T1000 (cell line): ENCODE measurements around the gene RHEX.
"Not testable (repeated sequence)": the region's sequence is repeated elsewhere in the genome, so short reads cannot be mapped to it uniquely, and the experiment has no call there.

Experiments used
- DNase-seq: peaks from one replicate; lab custom pipeline; 2025; ENCODE audit warnings: mixed read lengths; lab: John Stamatoyannopoulos, UW

RHEX gene, protein sequence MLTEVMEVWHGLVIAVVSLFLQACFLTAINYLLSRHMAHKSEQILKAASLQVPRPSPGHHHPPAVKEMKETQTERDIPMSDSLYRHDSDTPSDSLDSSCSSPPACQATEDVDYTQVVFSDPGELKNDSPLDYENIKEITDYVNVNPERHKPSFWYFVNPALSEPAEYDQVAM

GRCh38 chr1:206052919-206053610, at the start of gene RHEX:
Gene RHEX (plus strand): TSS chr1:206053173. CDS start chr1:206097829, 44,656 bp downstream.
- DNase-seq: not testable (repeated sequence)

DNA sequence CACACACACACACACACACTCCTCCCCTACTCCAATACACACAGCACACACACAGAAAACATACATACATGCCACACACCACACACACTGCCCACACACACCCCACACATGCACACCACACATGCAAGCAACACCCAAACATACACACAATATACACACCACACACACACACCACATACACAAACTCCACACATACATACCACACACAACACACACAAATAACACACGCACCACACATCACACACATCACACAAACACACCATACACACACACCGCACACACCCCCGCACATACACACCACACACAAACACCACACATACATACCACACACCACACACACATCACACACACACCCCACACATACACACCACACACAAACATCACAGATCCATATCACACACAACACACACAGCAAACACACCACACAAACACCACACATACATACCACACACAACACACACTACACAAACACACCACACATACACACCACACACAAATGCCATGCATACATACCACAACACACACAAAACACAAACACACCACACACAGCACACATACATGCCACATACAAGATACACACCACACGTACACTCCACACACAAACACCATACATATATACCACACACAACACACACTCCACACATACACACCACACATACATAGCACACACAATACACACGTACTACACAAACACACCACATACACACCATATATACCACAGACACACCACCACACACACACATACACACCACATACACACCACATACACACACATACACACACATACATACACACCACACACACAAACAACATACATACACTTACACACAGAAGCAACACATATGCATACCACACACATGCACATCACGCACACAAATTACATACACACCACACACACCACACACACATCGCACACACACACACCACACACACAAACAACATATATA, 48.8 kb upstream of the RHEX start:
- DNase-seq: no peak

DNA sequence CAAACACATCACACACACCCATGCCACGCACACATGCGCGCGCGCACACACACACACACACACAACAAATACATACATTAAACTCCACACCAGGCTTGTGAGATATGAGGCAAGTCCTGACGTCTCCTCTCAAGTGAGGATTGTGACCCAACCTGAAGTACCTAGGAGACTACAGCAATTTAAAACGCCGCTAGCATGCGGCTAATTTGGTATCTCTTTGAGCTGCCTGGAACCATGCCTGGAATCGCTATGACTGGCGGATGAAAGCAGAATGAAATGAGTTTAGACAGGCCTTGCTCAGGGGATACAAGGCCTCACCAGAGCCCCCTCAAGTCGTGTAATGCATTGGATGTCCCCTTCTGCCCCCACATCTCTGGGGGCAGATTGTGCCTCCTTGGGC, 48.1 kb upstream of the RHEX start:
- no peak for DNase-seq

GRCh38 chr1:206005234-206005633, 47.7 kb upstream of the RHEX start:
- DNase-seq: no peak

DNA sequence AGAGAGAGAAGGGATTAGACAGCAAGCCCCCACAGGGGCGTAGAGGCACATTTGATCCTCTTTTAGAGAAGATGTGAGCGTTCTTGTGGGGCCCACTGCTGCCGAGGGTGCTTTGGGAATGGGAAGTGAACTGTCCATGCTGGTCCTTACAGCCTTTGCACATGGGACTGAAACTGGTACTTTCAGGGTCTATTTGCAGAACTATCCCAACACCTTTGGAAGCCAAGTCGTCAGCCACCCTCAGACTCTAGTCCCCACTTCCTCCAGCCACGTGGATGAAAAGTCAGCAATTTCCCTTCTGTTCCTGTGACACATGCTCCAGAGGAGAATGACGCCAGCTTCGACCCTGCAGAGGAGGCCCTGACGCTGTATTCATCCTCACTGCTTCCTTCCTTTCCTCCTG, 47.2 kb upstream of the RHEX start:
- no peak for DNase-seq

- no peak for DNase-seq
Observed at GRCh38 chr1:206006946-206007345, 46.0 kb upstream of the RHEX start.

DNA sequence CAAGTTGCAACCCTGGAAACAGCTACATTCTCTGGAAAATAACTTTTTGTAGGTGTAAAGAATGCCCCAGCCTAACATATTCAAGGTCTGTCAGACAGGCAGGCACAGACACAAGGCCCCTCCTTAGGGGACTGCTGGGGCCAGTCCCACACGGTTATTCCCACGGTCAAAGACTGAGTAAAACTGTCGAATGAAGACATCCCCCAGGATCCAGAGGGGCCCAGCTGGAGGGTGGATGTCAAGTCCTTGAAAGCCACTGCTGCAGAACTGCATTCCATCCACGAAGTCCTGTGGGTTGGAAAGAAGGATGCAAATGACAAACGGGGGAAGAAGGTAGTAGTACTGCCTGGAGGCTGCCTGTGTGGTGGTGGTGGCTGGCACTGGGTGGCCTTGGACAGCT, 42.9 kb upstream of the RHEX start:
- DNase-seq: no peak

DNA sequence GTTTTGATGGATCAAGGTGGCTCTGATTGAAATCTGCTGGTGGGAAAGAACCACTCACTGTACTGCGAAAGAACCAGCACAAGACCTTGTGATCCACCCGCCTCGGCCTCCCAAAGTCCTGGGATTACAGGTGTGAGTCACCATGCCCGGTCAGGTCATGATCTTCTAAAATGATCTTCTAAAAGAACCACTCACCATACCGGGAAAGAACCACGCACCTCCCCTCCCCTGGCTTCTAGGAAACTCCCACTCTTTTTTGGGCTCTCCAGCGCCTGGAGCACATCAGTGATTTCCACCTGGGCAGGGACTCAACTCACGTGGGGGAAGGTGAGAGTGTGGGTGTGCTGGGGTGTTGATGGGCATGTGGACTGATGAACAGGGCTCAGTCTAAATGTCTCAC, 41.9 kb upstream of the RHEX start:
- DNase-seq: no peak

DNA sequence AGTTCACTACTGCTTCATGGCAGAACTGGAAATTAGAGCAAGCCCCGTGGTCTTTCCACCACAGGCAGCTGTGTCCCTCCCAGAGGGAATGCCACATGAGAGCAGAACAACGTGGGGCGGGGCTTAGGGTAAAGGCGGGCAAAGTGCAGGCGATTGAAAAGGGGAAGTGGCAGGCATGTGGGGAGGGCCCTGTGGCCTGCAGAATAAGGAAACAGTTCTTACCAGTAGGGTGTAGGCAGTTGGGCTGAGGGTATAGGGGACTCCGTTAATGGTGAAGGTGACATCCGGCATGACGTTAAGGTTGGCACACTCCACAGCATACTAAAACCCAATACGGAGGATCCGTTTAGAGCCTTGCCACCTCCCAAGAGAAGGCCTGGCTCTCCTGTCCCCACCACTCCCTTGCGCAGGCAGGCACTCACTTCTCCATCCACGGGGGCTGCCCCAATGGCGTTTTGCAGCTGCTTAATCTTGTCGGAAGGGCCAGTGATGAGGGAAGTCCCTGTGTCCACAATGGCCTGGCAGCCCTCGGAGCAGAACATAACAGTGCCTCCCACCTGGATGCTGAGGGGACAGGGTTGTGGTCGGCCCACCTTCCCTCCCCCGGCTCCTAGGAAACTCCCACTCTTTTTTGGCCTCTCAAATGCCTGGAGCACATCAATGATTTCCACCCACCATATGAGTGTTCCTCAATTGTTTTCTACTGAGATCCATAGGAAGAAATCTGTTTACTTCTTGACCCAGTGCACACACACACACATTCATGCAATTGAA, 40.7 kb upstream of the RHEX start:
- no peak for DNase-seq

- DNase-seq: no peak
Observed at GRCh38 chr1:206013026-206013795, 39.8 kb upstream of the RHEX start.

DNA sequence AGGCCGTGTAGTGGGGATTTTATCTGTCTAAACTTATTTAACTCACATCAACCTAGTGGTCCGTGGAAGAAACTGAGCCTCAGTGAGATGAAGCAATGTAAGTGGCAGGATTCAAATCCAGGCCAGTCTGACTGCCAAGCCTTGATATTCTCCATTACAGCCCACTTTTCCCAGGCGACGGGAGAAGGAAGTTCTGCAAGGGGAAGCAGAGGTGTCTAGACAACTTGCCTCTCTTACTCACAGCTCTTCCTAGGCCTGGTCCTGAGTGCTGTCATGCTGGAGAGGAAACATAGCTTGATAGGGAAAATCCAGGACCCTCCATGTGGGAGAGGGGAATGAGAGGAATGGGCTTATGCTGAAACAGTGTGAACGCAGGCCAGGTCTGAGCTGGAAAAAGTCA, 38.4 kb upstream of the RHEX start:
- DNase-seq: no peak

DNA sequence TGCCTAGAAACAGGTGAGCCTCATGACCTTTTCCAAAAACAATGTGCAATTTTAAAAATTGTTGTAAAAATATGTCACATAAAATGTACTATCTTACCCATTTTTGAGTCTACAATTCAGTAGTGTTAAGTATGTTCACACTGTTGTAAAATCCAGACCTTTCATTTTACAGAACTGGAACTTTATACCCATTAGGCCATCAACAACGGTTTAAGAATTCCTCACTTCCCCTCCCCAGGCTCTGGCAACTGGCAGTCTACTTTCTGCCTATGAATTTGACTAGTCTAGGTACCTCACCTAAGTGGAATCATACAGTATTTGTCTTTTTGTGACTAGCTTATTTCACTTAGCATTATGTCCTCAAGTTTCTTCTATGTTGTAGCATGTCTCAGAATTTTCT, 37.9 kb upstream of the RHEX start:
- DNase-seq: no peak

DNA sequence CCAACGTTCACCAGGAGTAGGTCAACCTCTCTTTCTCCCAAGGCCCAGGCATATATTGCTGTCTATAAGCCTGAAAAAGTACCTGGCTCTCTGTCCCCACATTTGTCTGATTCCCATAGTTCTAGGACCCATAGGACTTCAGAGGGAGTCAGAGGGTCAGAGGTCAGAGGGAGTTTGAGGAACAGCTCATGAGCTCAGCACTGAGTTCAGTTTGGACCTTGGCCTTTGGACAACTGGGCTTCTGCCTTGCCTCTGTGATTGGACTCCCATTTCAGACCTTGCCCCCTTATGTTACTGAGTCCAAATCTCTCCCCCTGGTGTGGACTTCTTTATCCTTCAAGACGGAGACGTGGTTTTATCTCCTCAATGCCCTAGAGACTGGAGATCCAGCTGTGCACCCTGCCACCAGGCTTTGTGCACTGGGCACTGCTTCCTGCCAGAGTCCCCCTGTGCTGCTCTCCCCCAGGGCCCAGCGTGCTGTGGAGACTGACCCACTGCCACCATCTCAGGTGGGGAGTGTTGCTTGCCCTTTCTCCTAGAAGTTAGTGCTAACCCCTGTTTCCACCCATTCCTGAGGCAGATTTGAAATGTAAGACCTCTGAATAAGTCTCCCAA, 32.5 kb upstream of the RHEX start:
- DNase-seq: no peak

DNA sequence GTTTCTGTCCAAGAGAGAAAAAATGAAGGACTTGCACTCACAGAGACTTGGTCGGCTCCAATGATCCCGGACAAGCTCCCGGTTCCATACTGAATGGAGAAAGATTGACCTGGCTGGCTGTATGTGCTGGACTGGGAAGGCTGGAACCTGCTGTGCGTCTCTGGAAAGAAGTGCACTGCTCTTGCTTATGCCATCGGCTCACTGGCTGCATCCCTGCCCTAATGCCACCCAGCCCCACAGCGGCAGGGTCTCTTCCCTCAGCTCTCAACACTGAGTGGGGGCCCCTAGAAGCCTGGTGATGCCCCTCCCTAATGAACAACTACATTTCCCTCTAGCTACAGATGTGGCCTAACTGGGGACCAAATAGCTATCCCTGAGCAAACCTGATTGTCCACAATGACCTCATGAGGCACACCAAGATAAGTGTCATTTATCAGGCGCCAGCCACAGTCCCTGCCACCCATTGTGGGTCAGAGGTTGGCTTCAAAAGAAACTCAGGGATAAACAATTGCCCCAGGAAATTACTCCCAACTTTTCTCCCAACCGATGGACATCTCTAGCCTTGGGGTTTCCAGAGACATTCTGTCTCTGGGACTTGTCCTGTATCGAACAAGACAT, 31.9 kb upstream of the RHEX start:
- DNase-seq: no peak

- DNase-seq: no peak
Observed at GRCh38 chr1:206021626-206022365, 31.2 kb upstream of the RHEX start.

- DNase-seq: no peak
Observed at GRCh38 chr1:206022766-206023165, 30.2 kb upstream of the RHEX start.

- no peak for DNase-seq
Observed at GRCh38 chr1:206023695-206024094, 29.3 kb upstream of the RHEX start, which contains the start of gene CTSE. Gene CTSE (minus strand): TSS chr1:206023895. CDS start chr1:206023791, 104 bp downstream.

DNA sequence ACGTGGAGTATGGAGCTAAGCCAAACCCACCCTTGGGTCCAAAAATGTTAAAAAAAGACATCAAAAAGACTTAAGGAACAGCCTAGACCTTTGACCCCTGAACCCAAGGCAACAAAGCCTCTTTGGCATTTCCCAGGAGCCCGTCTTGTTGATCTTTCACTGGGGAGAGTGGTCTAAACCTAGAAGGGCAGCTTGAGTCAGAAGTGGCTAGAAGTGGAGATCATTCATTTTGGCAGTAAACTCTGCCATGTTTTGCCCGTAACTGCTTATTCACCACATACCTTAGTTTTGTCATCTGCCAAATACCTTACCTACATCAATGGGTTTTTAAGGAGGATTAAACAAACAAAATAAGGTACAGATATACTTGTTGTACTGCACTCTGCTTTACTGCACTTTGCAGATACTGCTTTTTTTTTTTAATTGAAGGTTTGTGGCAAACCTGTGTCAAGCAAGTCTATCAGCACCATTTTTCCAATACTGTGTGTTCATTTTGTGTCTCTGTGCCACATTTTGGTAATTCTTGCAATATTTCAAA, 27.6 kb upstream of the RHEX start:
- no peak for DNase-seq

GRCh38 chr1:206029484-206029883, 23.5 kb upstream of the RHEX start:
- DNase-seq: no peak
